OCI-LY3 (cell line): ENCODE measurements around the gene FAM13C.
A peak's percentile ranks its signal among the peaks of the same experiment; 100 is the strongest.

Experiments used
- EZH2phosphoT487 ChIP-seq: fragments of 200-600 bp; shearing (Covaris generic); IDR thresholded peaks from 2 replicates; pipeline ENCODE4 v1.6.1; 2018; ENCODE audit warnings: antibody characterized with exemption, mixed run types, low read depth
- TF ChIP-seq, protein P1 (sequence below): fragments of 200-600, 300-600 bp; sonication (generic); IDR thresholded peaks from 2 replicates; pipeline ENCODE4 v1.5.1; 2014; ENCODE audit warnings: antibody characterized with exemption, low read length, low read depth

DNA sequence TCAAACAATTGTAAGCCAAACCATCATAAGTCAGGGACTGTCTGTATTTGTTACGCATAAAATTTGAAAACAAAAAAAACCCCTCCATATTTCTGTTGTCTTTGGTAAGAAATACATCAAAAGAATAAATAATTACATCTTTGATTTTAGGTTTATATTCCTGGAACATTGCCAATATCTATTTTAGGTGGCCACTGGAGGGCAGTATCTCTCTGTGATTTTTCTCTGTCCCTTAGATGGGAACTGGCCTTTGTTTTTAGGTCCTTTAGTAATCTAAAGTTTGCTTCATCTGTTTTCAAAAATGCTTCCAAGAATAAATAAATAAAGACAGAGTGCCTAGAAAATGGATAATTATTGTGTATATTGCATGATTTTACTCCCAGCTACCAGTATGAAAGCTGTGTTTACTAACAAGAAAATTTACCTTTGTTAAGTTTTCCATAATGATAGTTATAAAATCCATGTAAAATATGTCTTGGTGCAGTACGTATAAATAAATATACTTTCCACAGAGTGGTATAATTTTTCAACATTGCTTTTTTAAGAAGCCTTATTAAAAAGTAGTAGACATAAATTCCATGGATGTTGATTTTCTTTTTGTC is 121.7 kb downstream of the FAM13C start:
- TF ChIP-seq, protein P1, sequence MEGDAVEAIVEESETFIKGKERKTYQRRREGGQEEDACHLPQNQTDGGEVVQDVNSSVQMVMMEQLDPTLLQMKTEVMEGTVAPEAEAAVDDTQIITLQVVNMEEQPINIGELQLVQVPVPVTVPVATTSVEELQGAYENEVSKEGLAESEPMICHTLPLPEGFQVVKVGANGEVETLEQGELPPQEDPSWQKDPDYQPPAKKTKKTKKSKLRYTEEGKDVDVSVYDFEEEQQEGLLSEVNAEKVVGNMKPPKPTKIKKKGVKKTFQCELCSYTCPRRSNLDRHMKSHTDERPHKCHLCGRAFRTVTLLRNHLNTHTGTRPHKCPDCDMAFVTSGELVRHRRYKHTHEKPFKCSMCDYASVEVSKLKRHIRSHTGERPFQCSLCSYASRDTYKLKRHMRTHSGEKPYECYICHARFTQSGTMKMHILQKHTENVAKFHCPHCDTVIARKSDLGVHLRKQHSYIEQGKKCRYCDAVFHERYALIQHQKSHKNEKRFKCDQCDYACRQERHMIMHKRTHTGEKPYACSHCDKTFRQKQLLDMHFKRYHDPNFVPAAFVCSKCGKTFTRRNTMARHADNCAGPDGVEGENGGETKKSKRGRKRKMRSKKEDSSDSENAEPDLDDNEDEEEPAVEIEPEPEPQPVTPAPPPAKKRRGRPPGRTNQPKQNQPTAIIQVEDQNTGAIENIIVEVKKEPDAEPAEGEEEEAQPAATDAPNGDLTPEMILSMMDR, result peak; percentile 60
- no peak for TF ChIP-seq EZH2phosphoT487
